ENCODE measurements around the gene ALDH1A1. TPM values are rescaled to one million over a fixed set of nuclear protein-coding genes. Genes with fewer than 3 reads are reported as not detected.

Gene ALDH1A1
- total and polyA plus RNA-seq, 9 of the 15 experiments (the other 6 are each of a cell fraction or from before 2014, with no cell fraction given): 1.8 to 86.3 (median 24.4) TPM

GRCh38 chr9:72893437-72893836, 59.4 kb downstream of the ALDH1A1 start:
- intact Hi-C loops (cut with micrococcal nuclease) (no loop called here), in situ Hi-C loops (cut with MboI) (no loop called here)
- no peak overlapping the region for H3K9ac ChIP-seq (ENCODE audit: insufficient read depth in 1 of 2, low read depth in 2 of 2, low read length in 2 of 2)
- no peak overlapping the region for H3K4me2 ChIP-seq (ENCODE audit: insufficient read depth, low read length)
- no peak overlapping the region for H3K4me3 ChIP-seq
- 20% methylated on average over 1 of the region's 1 CpG for WGBS (ENCODE audit: insufficient coverage, low coverage, missing lambda C conversion rate)
- H4K20me1 ChIP-seq (replicated peaks; ENCODE audit: control insufficient read depth, insufficient read depth, low read length): no peaks in the 10 kb centered on the region
- ATAC-seq (no peak), DNase-seq (ENCODE audit: extremely low read depth in 1 of 4, low spot score in 3 of 4) (no peak), FAIRE-seq (no peak)
- H2AFZ ChIP-seq (ENCODE audit: low read depth, low read length): peak overlapping the region; percentile 17; the same call in 1 of the 2 replicates
- POLR2A ChIA-PET: no interaction called here
- H3K9me3 ChIP-seq (replicated peaks; ENCODE audit: control insufficient read depth, insufficient read depth, low read depth, low read length): no peaks in the 10 kb centered on the region
- BruUV-seq (replicated peaks): no TSS peak
- no peaks in the 10 kb centered on the region for H3K36me3 ChIP-seq (ENCODE audit: control insufficient read depth, insufficient read depth, low read length)
- H3K27me3 ChIP-seq (ENCODE audit: control insufficient read depth in 2 of 2, insufficient read depth in 2 of 2, low read length in 2 of 2): no peaks in the 10 kb centered on the region
- CTCF ChIA-PET (ENCODE audit: low intra/inter-chr PET ratio): no interaction called here
- no peaks in the 10 kb centered on the region for H3K79me2 ChIP-seq (ENCODE audit: control insufficient read depth, insufficient read depth, low read length)
- H3K4me1 ChIP-seq (replicated peaks in 1 of 2; ENCODE audit: control insufficient read depth in 2 of 2, insufficient read depth in 2 of 2, low read length in 2 of 2): no peaks in the 10 kb centered on the region
- H3K9me1 ChIP-seq (ENCODE audit: control insufficient read depth, insufficient read depth, low read length): no peaks in the 10 kb centered on the region
- H3K27ac ChIP-seq (ENCODE audit: extremely low read depth, low read depth, low read length): no peak overlapping the region
- TF ChIP-seq CHD4 (IDR thresholded peaks at IDR 0.05; ENCODE audit: insufficient read depth, insufficient replicate concordance, low read depth, low read length, poor library complexity, severe bottlenecking) (no peak), ZBTB40 (IDR thresholded peaks at IDR 0.05) (no peak), ZBTB40 (CRISPR knock-in tag; IDR thresholded peaks at IDR 0.05) (no peak), SRSF1 (IDR thresholded peaks at IDR 0.05; ENCODE audit: low read depth, low read length) (no peak), TCF3 (CRISPR knock-in tag; IDR thresholded peaks at IDR 0.05) (no peak), HBP1 (CRISPR knock-in tag; IDR thresholded peaks at IDR 0.05) (no peak), FOXK1 (CRISPR knock-in tag; IDR thresholded peaks at IDR 0.05; ENCODE audit: borderline replicate concordance) (no peak), CREB5 (CRISPR knock-in tag; IDR thresholded peaks at IDR 0.05) (no peak), ZNF174 (CRISPR knock-in tag; IDR thresholded peaks at IDR 0.05) (no peak), GATA2 (CRISPR knock-in tag; IDR thresholded peaks at IDR 0.05) (no peak), BCL6 (CRISPR knock-in tag; IDR thresholded peaks at IDR 0.05) (no peak), U2AF2 (optimal IDR thresholded peaks at IDR 0.05; ENCODE audit: low read depth, low read length) (no peak)
